ENCODE measurements around the gene CD226.

GRCh38 chr18:69969491-69969890, 21.8 kb upstream of the CD226 start:
- no peak for TF ChIP-seq EZH2 (IDR thresholded peaks at IDR 0.05; ENCODE audit: insufficient read depth, poor library complexity, severe bottlenecking)
- TF ChIP-seq EZH2phosphoT487 (IDR thresholded peaks at IDR 0.05; ENCODE audit: insufficient read depth, low read depth), result no peak

All from GM23248 (cell line).